Activated CD4-positive, alpha-beta T cell treated with anti-CD3 and anti-CD28 coated beads for 24 hours (primary cell): Measurements from ENCODE around the gene GZMM.

ENCODE experiments used
- DNase-seq, 2 donors: peaks; one replicate each; pipeline ENCODE4 v3.0.0-alpha.2; 2020; ENCODE audit warnings: low read depth in 2 of 2

The GZMM gene

GRCh38 chr19:543910-544608 is at the start of gene GZMM:
GZMM (plus strand) TSS chr19:544053; CDS start chr19:544072, 19 bp downstream.
- DNase-seq: peak; percentile 56 to 62

- DNase-seq: no peak
Observed at GRCh38 chr19:494171-495080, 49.4 kb upstream of the GZMM start.

GRCh38 chr19:495081-495401 is 48.8 kb upstream of the GZMM start:
- no peak for DNase-seq

DNA sequence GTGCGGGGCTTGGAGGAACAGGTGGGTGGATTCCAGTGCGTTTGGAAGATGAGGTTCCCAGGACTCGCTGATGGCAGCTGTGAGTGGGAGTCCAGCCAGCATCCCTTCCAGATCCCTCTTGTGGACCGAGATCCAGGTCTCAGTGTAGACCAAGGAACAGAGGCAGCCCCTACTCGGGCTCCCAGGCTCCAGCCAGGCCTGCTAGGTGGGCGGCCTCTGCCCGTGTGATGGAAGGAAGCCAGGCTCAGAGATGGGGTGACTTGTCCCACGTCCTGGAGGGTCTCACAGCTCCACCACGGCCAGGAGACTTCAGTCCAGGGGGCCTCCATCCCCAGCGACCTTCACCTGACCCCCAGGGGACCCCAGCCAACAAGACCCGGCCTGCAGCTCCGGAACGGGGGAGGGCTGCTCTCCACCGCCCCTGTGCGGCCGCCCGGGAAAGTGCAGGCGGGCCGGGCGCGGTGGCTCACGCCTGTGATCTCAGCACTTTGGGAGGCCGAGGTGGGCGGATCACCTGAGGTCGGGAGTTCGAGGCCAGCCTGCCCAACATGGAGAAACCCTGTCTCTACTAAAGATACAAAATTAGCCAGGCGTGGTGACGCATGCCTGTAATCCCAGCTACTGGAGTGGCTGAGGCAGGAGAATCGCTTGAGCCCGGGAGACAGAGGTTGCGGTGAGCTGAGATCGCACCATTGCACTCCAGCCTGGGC is 48.3 kb upstream of the GZMM start:
- DNase-seq: peak in 1 of 2 donors; percentile 30

DNA sequence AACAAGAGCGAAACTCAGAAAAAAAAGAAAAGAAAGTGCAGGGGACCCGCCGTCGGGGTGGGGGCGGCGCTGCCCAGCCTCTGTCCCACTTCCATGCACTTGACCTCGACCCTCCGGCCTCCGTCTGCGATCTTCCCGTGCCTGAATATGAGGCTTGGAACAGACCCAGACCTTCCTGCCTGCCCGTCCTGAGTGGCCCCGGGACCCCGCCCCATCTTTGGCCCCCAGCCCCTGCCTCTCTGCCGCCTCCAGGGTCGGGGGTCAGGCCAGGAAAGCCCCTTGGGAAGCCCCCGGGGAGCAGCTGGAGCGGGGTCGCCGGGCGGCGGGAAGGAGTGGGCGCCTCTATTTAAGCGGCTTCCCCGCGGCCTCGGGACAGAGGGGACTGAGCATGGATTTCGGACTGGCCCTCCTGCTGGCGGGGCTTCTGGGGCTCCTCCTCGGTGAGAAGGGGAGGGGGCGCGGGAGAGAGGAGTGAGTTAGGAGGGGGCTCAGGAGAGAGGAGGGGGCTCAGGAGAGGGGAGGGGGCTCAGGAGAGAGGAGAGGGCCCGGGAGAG is 47.7 kb upstream of the GZMM start, which contains the start of gene MADCAM1:
Gene MADCAM1, plus strand, starts transcription at position 375 of the 554 bp plus-strand sequence. Its CDS starts 14 bp downstream, at position 389.
- no peak for DNase-seq

DNA sequence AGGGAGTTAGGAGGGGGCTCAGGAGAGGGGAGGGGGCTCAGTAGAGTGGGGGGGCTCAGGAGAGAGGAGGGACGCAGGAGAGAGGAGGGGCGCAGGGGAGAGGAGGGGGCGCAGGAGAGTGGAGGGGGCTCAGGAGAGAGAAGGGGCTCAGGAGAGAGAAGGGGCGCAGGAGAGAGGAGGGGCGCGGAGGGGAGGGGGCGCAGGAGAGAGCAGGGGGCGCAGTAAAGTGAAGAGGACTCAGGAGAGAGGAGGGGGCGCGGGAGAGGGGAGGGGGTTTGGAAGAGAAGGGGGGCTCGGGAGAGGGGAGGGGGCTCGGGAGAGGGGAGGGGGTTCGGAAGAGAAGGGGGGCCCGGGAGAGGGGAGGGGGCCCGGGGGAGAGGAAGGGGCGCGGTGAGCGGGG is 46.9 kb upstream of the GZMM start:
- DNase-seq: no peak

GRCh38 chr19:497491-497868 is 46.4 kb upstream of the GZMM start:
- DNase-seq: no peak

DNA sequence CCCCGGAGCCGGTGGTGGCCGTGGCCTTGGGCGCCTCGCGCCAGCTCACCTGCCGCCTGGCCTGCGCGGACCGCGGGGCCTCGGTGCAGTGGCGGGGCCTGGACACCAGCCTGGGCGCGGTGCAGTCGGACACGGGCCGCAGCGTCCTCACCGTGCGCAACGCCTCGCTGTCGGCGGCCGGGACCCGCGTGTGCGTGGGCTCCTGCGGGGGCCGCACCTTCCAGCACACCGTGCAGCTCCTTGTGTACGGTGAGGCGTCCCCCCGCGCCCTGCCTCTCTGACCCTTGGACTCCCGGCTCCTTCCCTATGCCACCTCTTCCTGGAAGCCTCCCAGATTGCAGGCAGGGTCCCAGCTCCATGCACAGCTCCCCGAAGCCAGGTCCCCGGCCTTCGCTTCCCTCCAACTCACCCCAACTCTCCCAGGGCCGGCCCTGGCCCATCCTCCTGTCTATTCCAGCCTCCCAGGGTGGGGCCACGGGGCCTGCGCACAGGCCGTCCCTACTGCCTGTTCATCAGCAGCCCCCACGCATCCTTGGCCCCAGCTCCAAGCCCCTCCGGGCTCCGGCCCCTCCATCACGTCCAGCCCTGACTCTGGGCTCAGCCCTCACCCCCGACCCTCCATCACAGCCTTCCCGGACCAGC is 45.9 kb upstream of the GZMM start:
- no peak for DNase-seq

GRCh38 chr19:498511-498891 is 45.4 kb upstream of the GZMM start:
- DNase-seq: no peak

DNA sequence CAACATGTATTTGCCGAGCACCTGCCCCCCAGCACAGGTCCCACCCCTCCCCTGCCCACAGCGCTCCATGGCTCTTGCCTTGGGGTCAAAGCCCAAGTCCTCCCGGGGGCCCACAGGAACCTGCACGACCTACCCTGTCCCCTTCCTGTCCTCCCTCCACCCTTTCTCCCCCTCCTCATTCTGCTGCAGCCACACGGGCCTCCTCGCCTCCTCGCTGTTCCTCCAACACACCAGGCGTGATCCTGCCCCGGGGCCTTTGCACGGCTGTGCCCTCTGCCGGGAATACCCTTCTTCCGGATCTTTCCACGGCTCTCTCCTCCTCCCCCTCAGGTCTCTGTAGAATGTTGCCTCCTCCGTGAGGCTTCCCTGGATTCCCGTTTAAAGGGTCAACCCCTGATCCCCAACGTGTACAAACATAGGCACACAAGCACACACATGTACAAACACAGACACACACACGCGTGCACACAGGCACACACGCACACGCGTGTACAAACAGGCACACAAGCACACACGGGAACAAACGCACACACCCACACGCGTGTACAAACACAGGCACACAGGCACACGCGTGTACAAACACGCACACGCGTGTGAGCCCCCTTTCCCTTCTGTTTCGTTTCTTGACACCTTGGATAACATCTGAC is 44.8 kb upstream of the GZMM start:
- no peak for DNase-seq

DNA sequence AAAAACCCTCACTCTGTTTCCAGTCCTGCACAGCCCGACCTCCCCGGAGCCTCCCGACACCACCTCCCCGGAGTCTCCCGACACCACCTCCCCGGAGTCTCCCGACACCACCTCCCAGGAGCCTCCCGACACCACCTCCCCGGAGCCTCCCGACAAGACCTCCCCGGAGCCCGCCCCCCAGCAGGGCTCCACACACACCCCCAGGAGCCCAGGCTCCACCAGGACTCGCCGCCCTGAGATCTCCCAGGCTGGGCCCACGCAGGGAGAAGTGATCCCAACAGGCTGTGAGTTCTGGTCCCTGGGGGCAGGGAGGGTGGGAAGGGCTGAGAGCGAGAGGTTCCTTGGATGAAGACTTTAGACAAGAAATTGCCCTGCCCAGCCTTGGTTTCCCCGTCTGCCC is 42.2 kb upstream of the GZMM start:
- no peak for DNase-seq

- DNase-seq: no peak
Observed at GRCh38 chr19:504616-505015, 39.2 kb upstream of the GZMM start.

- peak; percentile 82 to 89 for DNase-seq
Observed at GRCh38 chr19:506404-507285, 37.2 kb upstream of the GZMM start.

GRCh38 chr19:507286-508203 is 36.3 kb upstream of the GZMM start, which contains the start of gene TPGS1:
TPGS1 (plus strand) TSS chr19:507497; CDS start chr19:507507, 10 bp downstream.
- DNase-seq: peak; percentile 60 to 78

- no peak for DNase-seq
Observed at GRCh38 chr19:508204-509150, 35.4 kb upstream of the GZMM start.

DNA sequence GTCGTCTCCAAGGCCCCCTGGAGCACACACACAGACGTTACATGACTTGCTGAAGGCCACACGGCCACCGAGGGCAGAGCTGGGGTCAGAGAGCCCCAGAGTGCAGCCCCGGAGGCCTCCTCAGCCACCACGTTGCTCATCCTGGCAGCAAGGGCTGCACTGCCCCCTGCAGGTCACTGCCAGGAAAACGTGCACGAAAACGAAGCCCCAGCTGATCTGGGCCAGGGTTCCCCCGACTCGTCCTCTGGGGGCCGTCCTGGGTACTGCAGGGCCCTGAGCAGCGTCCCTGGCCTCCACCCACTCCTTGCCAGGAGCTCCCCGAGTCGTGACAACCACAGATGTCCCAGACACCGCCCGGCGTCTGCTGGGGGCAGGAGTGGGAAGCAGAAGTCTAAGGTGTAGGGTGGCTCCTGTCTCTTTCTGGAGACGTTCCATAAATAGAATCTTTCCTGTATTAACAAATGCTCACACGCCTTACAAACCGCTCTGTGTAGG is 33.2 kb upstream of the GZMM start:
- peak; percentile 87 to 94 for DNase-seq

- DNase-seq: peak; percentile 43 to 55
Observed at GRCh38 chr19:511101-511851, 32.6 kb upstream of the GZMM start.
